ENCODE measurements around the gene TFIP11. TPM values are rescaled to one million over a fixed set of nuclear protein-coding genes. Genes with fewer than 3 reads are reported as not detected.

TFIP11 gene
- total RNA-seq, 4 donors from 2014 or later = 30.7 to 66.7 (median 50.0) TPM

- no peak for DNase-seq
- TF ChIP-seq POLR2A (IDR thresholded peaks at IDR 0.05) (no peak), CTCF (IDR thresholded peaks at IDR 0.05) (no peak)
- intact Hi-C loops (cut with DNase I) = loop anchor here (10.0 kb wide), 2 partner anchors 60 to 100 kb away; no protein-coding TSS in a partner anchor
- peaks cover 26 to 82% of the 10 kb centered on the region in 2 donors for H3K4me1 ChIP-seq
- H3K27ac ChIP-seq = peak overlapping the region; percentile 85 to 91 (median 90)
- peaks cover 4 to 9% of the 10 kb centered on the region in 2 donors for H3K36me3 ChIP-seq
- H3K4me3 ChIP-seq (replicated peaks in 1 of 3) = peak overlapping the region; percentile 21 to 92 (median 74)
- 17 to 19% methylated on average over 6 of the region's 6 CpGs for WGBS, 2 donors
- no peaks in the 10 kb centered on the region for H3K27me3 ChIP-seq
- no peaks in the 10 kb centered on the region for H3K9me3 ChIP-seq
These were observed 27.9 kb downstream of the TFIP11 start for GRCh38 chr22:26484360-26484706.

- TF ChIP-seq CTCF (IDR thresholded peaks at IDR 0.05) (peak in 1 of 6 experiments; percentile 18), POLR2A (IDR thresholded peaks at IDR 0.05) (peak; percentile 8 to 89)
- Histone ChIP-seq H3K36me3 (peaks cover 4% of the 10 kb centered on the region in 2 donors), H3K27ac (peak within 1 kb of the TSS; percentile 85 to 91 (median 90)), H3K4me3 (replicated peaks in 1 of 3) (peak within 1 kb of the TSS; percentile 21 to 92 (median 74)), H3K27me3 (no peaks in the 10 kb centered on the region), H3K4me1 (peaks cover 20 to 83% of the 10 kb centered on the region in 2 donors), H3K9me3 (no peaks in the 10 kb centered on the region)
- DNase-seq = peak; percentile 89 to 90
- 1 to 3% methylated on average over 17 to 30 of the region's 85 CpGs for WGBS, 2 donors
- intact Hi-C loops (cut with DNase I) = loop anchor here (10.0 kb wide), 2 partner anchors 61 to 101 kb away; no protein-coding TSS in a partner anchor
These were observed 28.6 kb downstream of the TFIP11 start, which contains the start of the genes HPS4 and SRRD for GRCh38 chr22:26483439-26484359. Gene HPS4, minus strand, starts transcription at chr22:26483783. Its CDS starts 2,021 bp downstream, at chr22:26481762. Gene SRRD, plus strand, starts transcription at chr22:26483877. Its CDS starts 14 bp downstream, at chr22:26483891.

GRCh38 chr22:26483043-26483438, 29.2 kb downstream of the TFIP11 start:
- no peak for TF ChIP-seq POLR2A (IDR thresholded peaks at IDR 0.05)
- TF ChIP-seq CTCF (IDR thresholded peaks at IDR 0.05) = no peak

GRCh38 chr22:26482161-26482560, 30.1 kb downstream of the TFIP11 start:
- Histone ChIP-seq H3K36me3 (peaks cover 0 to 4% of the 10 kb centered on the region in 2 donors), H3K4me1 (peaks cover 7 to 67% of the 10 kb centered on the region in 2 donors), H3K27me3 (no peaks in the 10 kb centered on the region), H3K4me3 (replicated peaks in 1 of 3) (no peak overlapping the region), H3K27ac (no peak overlapping the region), H3K9me3 (no peaks in the 10 kb centered on the region)
- no peak for DNase-seq
- 57 to 67% methylated on average over 5 of the region's 5 CpGs for WGBS, 2 donors
- TF ChIP-seq CTCF (IDR thresholded peaks at IDR 0.05) (no peak), POLR2A (IDR thresholded peaks at IDR 0.05) (no peak)
- intact Hi-C loops (cut with DNase I) = loop anchor here (10.0 kb wide), 2 partner anchors 63 to 103 kb away; no protein-coding TSS in a partner anchor

More at GRCh38 chr22:26483043-26483438, 29.2 kb downstream of the TFIP11 start:
- intact Hi-C loops (cut with DNase I) = loop anchor here (10.0 kb wide), 2 partner anchors 62 to 102 kb away; no protein-coding TSS in a partner anchor
- Histone ChIP-seq H3K4me1 (peaks cover 14 to 76% of the 10 kb centered on the region in 2 donors), H3K27me3 (no peaks in the 10 kb centered on the region), H3K4me3 (replicated peaks in 1 of 3) (peak overlapping the region; percentile 21 to 92 (median 74)), H3K36me3 (peaks cover 0 to 4% of the 10 kb centered on the region in 2 donors), H3K27ac (peak overlapping the region; percentile 85 to 91 (median 90)), H3K9me3 (no peaks in the 10 kb centered on the region)
- DNase-seq = no peak
- 7 to 13% methylated on average over 7 of the region's 7 CpGs for WGBS, 2 donors
